CD4-positive, alpha-beta T cell treated with Interleukin-2 at 100 ng/mL for 4 hours (primary cell): ENCODE results near the gene HDHD2.
"Not testable (repeated sequence)": the region's sequence is repeated elsewhere in the genome, so short reads cannot be mapped to it uniquely, and the experiment has no call there.

Experiments
- DNase-seq: peaks from one replicate; pipeline ENCODE4 v3.0.0-alpha.2; 2020; ENCODE audit warnings: low spot score

The HDHD2 gene, protein sequence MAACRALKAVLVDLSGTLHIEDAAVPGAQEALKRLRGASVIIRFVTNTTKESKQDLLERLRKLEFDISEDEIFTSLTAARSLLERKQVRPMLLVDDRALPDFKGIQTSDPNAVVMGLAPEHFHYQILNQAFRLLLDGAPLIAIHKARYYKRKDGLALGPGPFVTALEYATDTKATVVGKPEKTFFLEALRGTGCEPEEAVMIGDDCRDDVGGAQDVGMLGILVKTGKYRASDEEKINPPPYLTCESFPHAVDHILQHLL

DNA sequence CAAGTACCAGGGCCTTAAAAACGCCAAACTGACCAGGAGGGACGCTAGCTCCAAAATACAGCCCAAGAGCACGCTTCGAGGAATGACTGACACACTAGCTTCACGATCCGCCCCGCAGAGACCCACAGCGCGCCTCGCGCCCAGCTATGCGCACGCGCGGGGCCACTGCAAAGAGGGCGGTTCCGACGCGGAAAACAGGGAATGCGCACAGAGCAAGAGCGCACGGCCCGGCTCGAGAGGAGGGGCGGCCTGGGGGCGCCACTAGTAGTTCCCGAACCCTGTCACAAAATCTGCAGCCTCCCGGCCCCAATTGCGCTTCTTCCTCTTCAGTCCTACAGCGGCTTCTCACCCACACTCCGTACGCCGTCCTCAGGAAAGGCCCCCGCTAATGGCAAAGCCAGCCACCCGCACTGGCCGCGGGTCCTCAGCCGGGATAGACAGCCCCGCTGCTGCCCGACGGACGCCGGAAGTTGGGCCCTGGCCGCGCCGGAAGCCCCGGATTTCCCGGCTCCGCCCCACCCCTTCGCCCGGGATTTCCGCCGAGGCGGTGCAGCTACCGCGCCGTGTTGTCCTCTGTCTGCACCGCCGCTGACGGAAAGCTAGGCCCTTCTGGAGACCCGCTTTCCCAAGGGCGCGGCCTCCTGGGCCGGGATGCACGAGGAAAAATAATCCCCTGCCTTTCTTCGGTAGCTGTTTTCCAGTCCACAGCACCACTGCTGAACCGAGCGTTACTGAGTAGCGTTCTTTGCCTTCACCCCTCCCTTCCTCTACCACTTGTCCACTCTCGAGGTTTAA lies at the start of gene HDHD2:
HDHD2 (minus strand) TSS at position 472 of the 795 bp plus-strand sequence. CDS start 14,061 bp downstream, outside the sequence.
- DNase-seq: peak; percentile 73

GRCh38 chr18:47195961-47196360 lies 45.7 kb upstream of the HDHD2 start:
- DNase-seq: not testable (repeated sequence)

DNA sequence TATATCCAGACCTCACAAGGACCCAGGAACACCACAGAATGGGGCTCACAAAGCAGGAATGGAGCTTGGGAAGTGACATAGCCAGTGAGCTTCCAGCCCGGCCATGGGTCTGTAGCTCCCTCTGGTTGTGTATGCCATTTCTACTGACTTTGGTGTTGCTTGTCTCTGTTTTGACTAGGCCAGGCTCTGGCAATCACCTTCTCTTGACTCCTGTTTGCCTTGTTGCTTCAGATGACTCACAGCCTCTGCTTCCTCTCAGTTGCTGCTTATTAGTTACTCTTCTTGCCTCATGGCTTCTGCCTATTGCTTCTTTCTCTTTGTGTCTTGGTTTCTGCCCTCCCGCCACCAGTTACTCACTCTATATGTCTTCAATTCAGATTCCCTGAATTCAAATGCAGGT lies 41.7 kb upstream of the HDHD2 start:
- no peak for DNase-seq

DNA sequence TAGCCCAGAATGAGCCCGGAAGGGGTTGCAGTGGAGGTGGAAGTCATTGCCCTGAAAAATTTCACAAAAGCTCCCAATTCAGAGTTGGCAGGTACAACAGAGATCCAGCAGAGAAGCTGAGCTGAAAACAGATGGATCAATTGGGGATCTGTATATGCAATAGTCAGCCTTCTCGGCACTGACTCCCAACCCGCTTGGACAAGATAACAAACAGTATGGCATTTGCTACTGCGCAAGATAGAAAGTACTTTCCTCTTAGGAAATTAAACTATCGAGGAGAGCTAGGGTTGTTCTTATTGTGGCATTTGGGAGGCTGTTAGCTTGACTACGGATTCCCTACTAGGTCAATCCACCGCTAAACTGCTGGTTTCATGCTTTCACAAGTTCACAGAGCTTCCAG lies 37.4 kb upstream of the HDHD2 start:
- DNase-seq: no peak

DNA sequence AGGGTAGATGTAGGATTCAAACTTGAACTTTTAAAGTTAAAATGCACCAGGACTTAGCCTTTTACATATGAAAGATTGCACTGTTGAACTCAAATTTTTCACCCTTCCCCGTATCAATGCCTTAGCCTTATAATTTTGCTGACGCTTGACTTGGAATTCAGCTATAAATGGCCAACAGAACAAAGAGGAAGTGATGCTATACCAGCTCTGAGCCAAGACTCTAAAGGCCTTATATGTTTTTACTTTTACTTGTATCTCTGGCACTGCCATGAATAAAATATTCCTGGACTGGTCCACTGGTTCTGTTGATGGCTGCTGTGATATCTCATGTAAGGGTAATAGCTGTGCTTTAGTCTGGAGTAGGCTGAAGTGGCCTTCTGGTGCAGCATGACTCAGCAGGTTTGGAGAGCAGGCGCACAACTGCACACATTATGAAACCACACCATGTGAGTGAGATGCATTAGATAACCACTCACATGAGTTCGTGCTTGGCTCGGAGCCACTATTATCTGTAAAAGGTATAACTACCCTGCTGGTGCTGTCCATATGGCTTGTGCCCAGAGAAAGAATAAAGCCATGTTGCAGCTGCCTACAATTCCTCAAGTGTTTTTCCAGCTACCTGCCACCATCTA lies 34.2 kb upstream of the HDHD2 start:
- DNase-seq: no peak

GRCh38 chr18:47182156-47182555 lies 31.9 kb upstream of the HDHD2 start:
- not testable (repeated sequence) for DNase-seq

DNA sequence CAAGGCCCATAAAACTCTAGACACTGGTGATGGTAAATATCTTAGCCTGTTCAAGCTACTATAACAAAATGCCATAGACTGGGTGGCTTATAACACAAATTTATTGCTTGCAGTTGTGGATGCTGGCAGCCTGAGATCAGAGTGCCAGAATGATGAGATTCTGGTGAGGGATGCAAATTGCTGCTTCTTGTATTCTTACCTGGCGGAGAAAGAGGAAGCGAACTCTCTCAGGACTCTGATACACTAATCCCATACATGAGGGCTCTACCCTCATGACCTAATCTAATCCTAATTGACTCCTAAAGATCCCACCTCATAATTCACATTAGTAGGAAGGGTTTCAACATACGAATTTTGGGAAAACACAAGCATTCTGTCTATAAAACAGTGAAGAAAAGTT lies 30.5 kb upstream of the HDHD2 start:
- no peak for DNase-seq

- no peak for DNase-seq
Measured at GRCh38 chr18:47179520-47179919, 29.2 kb upstream of the HDHD2 start.

- peak; percentile 93 for DNase-seq
Measured at GRCh38 chr18:47175898-47176575, 25.7 kb upstream of the HDHD2 start, which contains the start of gene IER3IP1. TSS of gene IER3IP1 (minus strand) at chr18:47176364. CDS start at chr18:47176277, 87 bp downstream.

DNA sequence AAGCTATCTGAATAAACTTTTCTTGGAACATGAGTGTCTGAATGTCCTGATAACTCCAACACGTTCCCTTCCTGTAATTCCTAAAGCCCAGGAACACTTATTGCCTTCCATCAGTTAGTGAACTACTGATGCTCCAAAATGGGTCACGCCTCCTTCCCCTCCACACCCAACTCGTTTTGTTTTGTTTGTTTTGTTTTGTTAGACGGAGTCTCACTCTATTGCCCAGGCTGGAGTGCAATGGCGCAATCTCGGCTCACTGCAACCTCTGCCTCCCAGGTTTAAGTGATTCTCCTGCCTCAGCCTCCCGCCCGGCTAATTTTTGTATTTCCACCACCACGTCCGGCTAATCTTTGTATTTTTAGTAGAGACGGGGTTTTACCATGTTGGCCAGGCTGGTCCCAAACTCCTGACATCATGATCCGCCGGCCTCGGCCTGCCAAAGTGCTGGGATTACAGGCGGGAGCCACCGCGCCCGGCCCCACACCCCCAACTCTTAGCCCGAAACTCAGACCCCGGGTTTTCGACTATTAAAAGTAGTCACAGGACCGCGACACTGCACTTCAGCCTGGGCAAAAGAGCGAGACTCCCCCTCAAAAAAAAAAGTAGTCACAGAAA lies 25.1 kb upstream of the HDHD2 start:
- no peak for DNase-seq

DNA sequence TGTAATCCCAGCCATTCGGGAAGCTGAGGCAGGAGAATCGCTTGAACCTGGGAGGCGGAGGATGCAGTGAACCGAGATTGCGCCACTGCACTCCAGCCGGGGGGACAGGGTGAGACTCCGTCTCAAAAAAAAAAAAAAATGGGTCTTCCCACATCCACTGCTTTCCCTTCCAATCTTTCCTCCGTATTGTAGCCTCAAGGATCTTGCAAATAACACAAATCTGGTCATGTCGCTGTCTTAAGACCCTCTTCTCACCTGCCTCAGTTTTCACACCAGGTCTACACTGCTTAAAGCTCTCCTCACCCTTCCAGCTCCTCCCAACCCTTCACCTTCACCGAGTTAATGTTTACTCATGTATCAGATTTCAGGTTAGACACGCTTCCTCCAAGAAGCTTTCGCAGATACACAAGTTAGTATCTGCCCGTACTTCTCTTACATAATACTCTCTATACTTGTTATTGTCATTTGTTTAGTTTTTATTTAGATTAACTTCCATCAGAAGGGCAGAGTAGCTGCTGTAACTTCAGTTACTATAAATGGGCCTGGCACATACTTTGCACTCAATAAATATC lies 24.3 kb upstream of the HDHD2 start:
- DNase-seq: no peak

DNA sequence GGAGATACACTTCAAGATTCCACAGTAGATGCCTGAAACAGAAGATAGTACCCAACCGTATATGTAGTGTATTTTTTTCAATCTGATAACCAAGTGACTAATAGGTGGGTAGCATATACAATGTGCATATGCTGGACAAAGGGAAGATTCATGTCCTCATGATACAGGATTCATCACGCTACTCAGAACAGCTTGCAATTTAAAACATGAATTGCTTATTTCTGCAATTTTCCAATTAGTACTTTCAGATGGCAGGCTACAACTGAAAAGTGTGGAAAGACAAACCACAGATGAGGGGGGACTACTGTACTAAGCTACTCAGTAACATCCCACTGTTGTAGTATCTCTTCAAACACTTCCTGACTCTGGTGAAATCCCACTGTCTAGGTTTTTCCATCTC lies 22.2 kb upstream of the HDHD2 start:
- DNase-seq: no peak

GRCh38 chr18:47168913-47169312 lies 18.6 kb upstream of the HDHD2 start:
- DNase-seq: no peak

DNA sequence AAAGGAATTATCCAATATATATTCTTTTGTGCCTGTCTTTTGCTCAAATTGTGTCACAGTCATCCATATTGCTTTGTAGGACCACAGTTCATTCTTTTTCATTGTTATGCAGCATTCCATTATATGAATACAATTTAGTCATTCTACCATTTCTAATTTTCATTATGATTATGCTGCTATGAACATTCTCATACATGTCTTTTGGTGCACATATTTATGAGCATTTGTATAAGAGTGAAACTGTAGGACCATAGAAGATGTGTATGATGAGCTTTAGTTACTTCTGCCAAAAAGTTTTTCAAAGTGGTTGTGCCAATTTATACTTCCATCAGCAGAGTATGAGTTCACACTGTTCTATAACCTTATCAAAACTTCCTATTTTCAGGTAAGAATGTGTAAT lies 18.2 kb upstream of the HDHD2 start:
- DNase-seq: no peak

- DNase-seq: no peak
Measured at GRCh38 chr18:47166294-47166693, 16.0 kb upstream of the HDHD2 start.

- DNase-seq: no peak
Measured at GRCh38 chr18:47163241-47163640, 12.9 kb upstream of the HDHD2 start.

DNA sequence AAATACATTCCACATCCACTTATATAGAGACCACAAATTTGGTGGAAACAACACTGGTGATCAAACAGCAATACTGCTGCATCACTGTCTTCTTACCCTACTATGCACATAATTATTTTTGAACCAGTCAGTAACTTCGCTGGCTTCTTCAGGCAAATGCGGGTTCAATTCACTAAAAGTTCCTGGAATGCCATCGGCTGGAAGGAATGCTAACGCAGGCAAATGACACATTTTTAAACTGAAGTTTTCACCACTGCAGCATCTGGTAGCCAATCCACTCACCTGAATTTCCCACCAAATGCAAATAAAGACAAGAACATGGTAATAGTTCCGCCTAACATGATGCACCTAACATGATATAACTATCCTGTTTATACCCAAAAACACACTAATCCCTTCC lies 10.0 kb upstream of the HDHD2 start:
- DNase-seq: no peak

GRCh38 chr18:47158404-47158803 lies 8.1 kb upstream of the HDHD2 start:
- DNase-seq: not testable (repeated sequence)

DNA sequence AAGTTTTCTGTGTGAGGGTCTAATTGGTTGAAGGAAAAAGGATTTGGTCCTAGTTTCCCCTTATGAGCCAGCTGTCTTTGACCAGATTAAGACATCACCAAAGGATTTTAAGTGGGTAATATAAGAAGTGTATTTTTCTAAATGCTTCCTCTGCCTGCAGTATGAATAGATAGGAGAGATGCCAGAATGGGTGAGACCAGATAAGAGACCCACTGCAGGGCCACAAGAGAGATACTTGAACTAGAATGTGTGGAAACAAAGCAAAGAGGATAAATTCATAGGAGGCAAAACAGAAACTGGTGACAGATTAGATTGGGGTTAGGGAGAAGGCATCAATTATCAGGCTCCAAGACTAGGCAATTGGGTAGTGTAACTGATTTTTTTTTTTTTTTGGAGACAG lies 1.1 kb upstream of the HDHD2 start:
- DNase-seq: no peak

DNA sequence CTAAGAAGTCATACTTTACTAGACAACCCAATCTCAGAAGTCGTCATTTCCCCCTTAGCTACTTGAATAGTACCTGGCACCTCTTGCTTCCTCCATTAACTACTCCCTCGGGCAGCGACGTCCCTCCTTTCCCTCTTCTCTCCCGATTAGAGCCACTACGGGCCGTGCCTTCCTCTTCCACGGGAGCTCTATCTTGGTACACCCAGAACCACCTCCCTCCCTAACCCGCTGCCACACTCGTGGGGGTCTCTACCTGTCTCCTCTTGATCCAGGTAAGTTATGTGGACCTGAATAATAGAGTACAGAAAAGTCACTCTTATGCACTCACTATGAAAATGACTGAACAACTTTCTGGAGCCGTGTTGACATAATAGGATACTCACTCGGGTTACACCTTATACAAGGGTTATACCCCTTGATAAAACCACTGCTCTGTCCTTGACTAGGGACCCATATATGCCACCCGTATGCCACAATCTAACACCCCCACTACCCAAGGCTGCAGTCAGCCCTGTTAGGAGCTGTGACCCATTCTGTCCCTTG lies 595 bp upstream of the HDHD2 start:
- DNase-seq: no peak

DNA sequence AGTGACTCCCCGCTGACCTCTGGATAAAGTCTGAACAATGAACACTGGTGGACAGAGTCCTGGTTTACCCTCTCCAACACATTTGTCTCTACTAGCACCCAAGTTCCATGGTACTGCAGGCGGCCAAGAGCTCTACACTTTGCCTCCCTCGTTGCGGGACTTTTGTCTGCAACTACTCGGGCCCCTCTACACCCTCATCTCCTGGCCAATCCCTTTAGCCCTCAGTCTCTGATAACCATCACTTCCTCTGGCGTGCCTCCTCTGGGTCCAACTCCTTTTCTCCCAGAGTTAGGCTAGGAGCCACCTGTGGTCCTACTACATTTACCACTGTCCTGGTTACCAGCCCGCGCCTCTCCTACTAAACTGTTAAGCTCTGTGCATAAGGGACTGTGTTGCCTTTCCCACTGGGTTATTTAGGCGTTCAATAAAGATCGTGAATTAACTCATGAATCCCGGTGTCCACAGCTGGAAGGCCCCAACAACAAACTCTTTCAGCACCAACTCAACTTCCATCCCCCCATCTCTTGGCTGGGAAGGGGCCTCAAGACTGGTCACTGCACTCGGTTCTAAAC lies 757 bp downstream of the HDHD2 start:
- DNase-seq: no peak
